CD14-positive monocyte (primary cell): ENCODE results near the gene OR11H7. TPM values are rescaled to one million over a fixed set of nuclear protein-coding genes. Genes with fewer than 3 reads are reported as not detected.
A peak's percentile ranks its signal among the peaks of the same experiment; 100 is the strongest.
"Not testable (repeated sequence)": the region's sequence is repeated elsewhere in the genome, so short reads cannot be mapped to it uniquely, and the experiment has no call there.

Experiments used
- DNase-seq, 3 donors: peaks; one replicate each; pipeline ENCODE4 v3.0.0-alpha.2; 2011 to 2022
- H2AFZ ChIP-seq: 2 replicates; pipeline ENCODE4 v1.6.0; 2012; ENCODE audit warnings: mild to moderate bottlenecking, low read depth, low read length, inconsistent platforms; ENCODE audit not compliant: insufficient read depth, poor library complexity, severe bottlenecking
- H3K27ac ChIP-seq, 2 donors: 1 replicate in 1 of 2; 2 replicates in 1 of 2; pipeline ENCODE4 v1.5.1; 2012 to 2013; ENCODE audit warnings: low read length in 2 of 2, control low read depth in 1 of 2, inconsistent platforms in 1 of 2, low read depth in 1 of 2, mild to moderate bottlenecking in 1 of 2
- H3K27me3 ChIP-seq, 2 donors: one replicate each; pipeline versions ENCODE4 v1.6.0 to v1.6.1; 2011 to 2013; ENCODE audit warnings: low read length in 2 of 2; ENCODE audit not compliant: control insufficient read depth in 2 of 2, insufficient read depth in 2 of 2
- H3K36me3 ChIP-seq, 2 donors: replicated peaks in 1 of 2; 1 replicate in 1 of 2; 2 replicates in 1 of 2; pipeline versions ENCODE4 v1.5.1 to v1.6.1; 2012 to 2013; ENCODE audit warnings: low read length in 2 of 2, control low read depth in 1 of 2, inconsistent platforms in 1 of 2, mild to moderate bottlenecking in 1 of 2; ENCODE audit not compliant: insufficient read depth in 2 of 2, control insufficient read depth in 1 of 2
- H3K4me1 ChIP-seq, 2 donors: 1 replicate in 1 of 2; 2 replicates in 1 of 2; pipeline versions ENCODE4 v1.5.1 to v1.6.1; 2012 to 2013; ENCODE audit warnings: low read length in 2 of 2, control low read depth in 1 of 2, inconsistent platforms in 1 of 2, mild to moderate bottlenecking in 1 of 2, moderate library complexity in 1 of 2; ENCODE audit not compliant: insufficient read depth in 2 of 2, control insufficient read depth in 1 of 2
- H3K4me2 ChIP-seq: replicated peaks from 2 replicates; pipeline ENCODE3; 2012; ENCODE audit warnings: low read length, moderate library complexity, mild to moderate bottlenecking; ENCODE audit not compliant: poor library complexity, severe bottlenecking; ENCODE audit errors: extremely low read depth
- H3K4me3 ChIP-seq, 3 experiments: fragments of 200-600 bp in 1 of 3; sonication (generic) in 1 of 3; replicated peaks in 1 of 3; 1 replicate in 2 of 3; 2 replicates in 1 of 3; pipeline ENCODE4 v1.5.1; 2011 to 2013; ENCODE audit warnings: low read length in 3 of 3, mild to moderate bottlenecking in 3 of 3, control low read depth in 2 of 3, low read depth in 2 of 3, inconsistent platforms in 1 of 3, moderate library complexity in 1 of 3
- H3K79me2 ChIP-seq: 2 replicates; pipeline ENCODE4 v1.6.0; 2012; ENCODE audit warnings: mild to moderate bottlenecking, control low read depth, inconsistent platforms, low read length, moderate library complexity; ENCODE audit not compliant: insufficient read depth
- H3K9ac ChIP-seq: 2 replicates; pipeline ENCODE4 v1.6.0; 2017; ENCODE audit warnings: low read length, mild to moderate bottlenecking; ENCODE audit not compliant: insufficient read depth, poor library complexity, severe bottlenecking
- H3K9me3 ChIP-seq, 2 donors: replicated peaks in 1 of 2; 1 replicate in 1 of 2; 2 replicates in 1 of 2; pipeline versions ENCODE4 v1.5.1 to v1.6.1; 2012 to 2013; ENCODE audit warnings: low read length in 2 of 2, control low read depth in 1 of 2; ENCODE audit not compliant: control insufficient read depth in 1 of 2, insufficient read depth in 1 of 2
- H4K20me1 ChIP-seq: 2 replicates; pipeline ENCODE4 v1.6.0; 2012; ENCODE audit warnings: mild to moderate bottlenecking, low read length, control low read depth, moderate library complexity; ENCODE audit not compliant: insufficient read depth
- H3K27ac Mint-ChIP-seq, 7 donors: one replicate each; pipeline ENCODE4 v1.8.0; 2020; ENCODE audit warnings: mild to moderate bottlenecking in 7 of 7, mixed read lengths in 7 of 7, moderate library complexity in 6 of 7, inconsistent platforms in 2 of 7
- H3K27me3 Mint-ChIP-seq, 3 donors: one replicate each; pipeline ENCODE4 v1.8.0; 2021 to 2022; ENCODE audit warnings: low read depth in 3 of 3, mild to moderate bottlenecking in 3 of 3, mixed read lengths in 3 of 3, moderate library complexity in 3 of 3, inconsistent platforms in 1 of 3
- H3K36me3 Mint-ChIP-seq, 2 donors: one replicate each; pipeline ENCODE4 v1.8.0; 2020; ENCODE audit warnings: mixed read lengths in 2 of 2, inconsistent platforms in 1 of 2, mild to moderate bottlenecking in 1 of 2
- H3K4me1 Mint-ChIP-seq: one replicate; pipeline ENCODE4 v1.8.0; 2020; ENCODE audit warnings: mild to moderate bottlenecking, mixed read lengths
- H3K4me3 Mint-ChIP-seq, 2 donors: one replicate each; pipeline ENCODE4 v1.8.0; 2020; ENCODE audit warnings: mild to moderate bottlenecking in 2 of 2, mixed read lengths in 2 of 2, moderate library complexity in 1 of 2
- H3K9me3 Mint-ChIP-seq, 7 donors: one replicate each; pipeline ENCODE4 v1.8.0; 2020 to 2022; ENCODE audit warnings: mixed read lengths in 7 of 7, mild to moderate bottlenecking in 6 of 7, moderate library complexity in 6 of 7, inconsistent platforms in 2 of 7
- CTCF ChIP-seq: fragments of 200-600 bp; IDR thresholded peaks from one replicate; pipeline ENCODE4 v1.8.0; 2022; ENCODE audit warnings: antibody characterized with exemption, mild to moderate bottlenecking
- WGBS: methylation state at CpG from one replicate; pipeline ENCODE4 v1.1.5; 2013; ENCODE audit warnings: missing lambda C conversion rate; ENCODE audit not compliant: insufficient coverage; 5-methylcytosine and 5-hydroxymethylcytosine counted together
- intact Hi-C, 2 donors: fragments of 100-400 bp; cut with micrococcal nuclease; formaldehyde crosslinking; loops; one replicate each; pipeline versions ENCODE4 v1.15.0 to v1.15.1; 2023
- polyA plus RNA-seq, 3 donors: library from polyadenylated mRNA; depleted of rRNA in 1 of 3; unstranded in 2 of 3; stranded (reverse) in 1 of 3; fragments of 300-500 nt in 2 of 3; fragments of >200 nt in 1 of 3; fragmentation: Illumina TruSeq in 2 of 3; gene quantifications; 1 replicate in 2 of 3; 2 replicates in 1 of 3; pipeline ENCODE4 v1.2.3, GENCODE V29; 2012 to 2021

Gene OR11H7
- polyA plus RNA-seq, 3 donors, result not detected

GRCh38 chr14:20278414-20278813 lies 49.6 kb downstream of the OR11H7 start:
- Histone ChIP-seq H3K4me2 (no peak overlapping the region), H3K36me3 (peaks cover 0 to 15% of the 10 kb centered on the region in 2 donors), H2AFZ (no peak overlapping the region), H3K9ac (no peak overlapping the region), H3K4me3 (no peak overlapping the region), H3K27me3 (no peaks in the 10 kb centered on the region), H3K27ac (no peak overlapping the region), H4K20me1 (no peaks in the 10 kb centered on the region), H3K4me1 (no peaks in the 10 kb centered on the region), H3K79me2 (no peaks in the 10 kb centered on the region), H3K9me3 (peaks cover 15 to 16% of the 10 kb centered on the region in 2 donors)
- Mint-ChIP-seq H3K9me3 (peaks cover 19 to 38% (median 29%) of the 10 kb centered on the region in 7 donors), H3K27me3 (peaks cover 0 to 4% (median 2%) of the 10 kb centered on the region in 3 donors), H3K36me3 (peaks cover 46 to 62% of the 10 kb centered on the region in 2 donors), H3K27ac (peak overlapping the region in 1 of 7 donors; percentile 69), H3K4me3 (no peak overlapping the region), H3K4me1 (peaks cover 3% of the 10 kb centered on the region)
- 22% methylated on average over 1 of the region's 1 CpG for WGBS
- no peak for TF ChIP-seq CTCF
- DNase-seq, result no peak
- intact Hi-C loops, result no loop called here

- peaks cover 57 to 68% of the 10 kb centered on the region in 2 donors for H3K36me3 Mint-ChIP-seq
- WGBS, result 100% methylated on average over 5 of the region's 7 CpGs
Measured at GRCh38 chr14:20280265-20280664, 51.5 kb downstream of the OR11H7 start.

More at GRCh38 chr14:20280265-20280664, 51.5 kb downstream of the OR11H7 start:
- H3K4me1 ChIP-seq, H3K4me1 Mint-ChIP-seq, H4K20me1 ChIP-seq, H3K27me3 ChIP-seq, H3K27ac Mint-ChIP-seq, H3K4me3 Mint-ChIP-seq, H3K4me2 ChIP-seq, intact Hi-C loops, H3K79me2 ChIP-seq, H3K27ac ChIP-seq, H3K9me3 ChIP-seq, H3K27me3 Mint-ChIP-seq, H2AFZ ChIP-seq, DNase-seq, H3K9ac ChIP-seq, H3K4me3 ChIP-seq: not testable (repeated sequence)
- H3K36me3 ChIP-seq, result peaks cover 0 to 15% of the 10 kb centered on the region in 2 donors
- H3K9me3 Mint-ChIP-seq, result peaks cover 12 to 32% (median 24%) of the 10 kb centered on the region in 7 donors

Other genes starting within 250 kb of the OR11H7 start
- gene OR4Q2, start 226.8 kb upstream of the OR11H7 start, polyA plus RNA-seq, result not detected
- gene OR4K14, start 209.7 kb upstream of the OR11H7 start, polyA plus RNA-seq, result not detected
- gene OR4K13, start 192.9 kb upstream of the OR11H7 start, polyA plus RNA-seq, result not detected
- not detected for gene OR4L1, start 168.9 kb upstream of the OR11H7 start, polyA plus RNA-seq
- gene OR4K17, start 118.2 kb upstream of the OR11H7 start, polyA plus RNA-seq, result not detected
- not detected for gene OR4N5, start 90.2 kb upstream of the OR11H7 start, polyA plus RNA-seq
- not detected for gene OR11G2, start 38.1 kb upstream of the OR11H7 start, polyA plus RNA-seq
- not detected for gene OR11H6, start 5.3 kb upstream of the OR11H7 start, polyA plus RNA-seq
- not detected for gene OR11H4, start 10.3 kb downstream of the OR11H7 start, polyA plus RNA-seq
- 10 to 100 TPM in 2 of 3 donors, 1 to 10 TPM in 1; 6.2 to 18.4 (median 17.3) TPM for gene TTC5, start 77.0 kb downstream of the OR11H7 start, polyA plus RNA-seq
- gene CCNB1IP1, start 104.3 kb downstream of the OR11H7 start, polyA plus RNA-seq, result 1 to 10 TPM; 3.5 to 8.6 (median 5.4) TPM
- 1 to 10 TPM; 1.8 to 7.3 (median 3.9) TPM for gene PARP2, start 114.7 kb downstream of the OR11H7 start, polyA plus RNA-seq
- 10 to 100 TPM in 1 of 3 donors, 1 to 10 TPM in 2; 2.3 to 78.9 (median 7.1) TPM for gene TEP1, start 184.5 kb downstream of the OR11H7 start, polyA plus RNA-seq
- under 1 TPM in 1 of 3 donors, not detected in 2; 0.04 TPM for gene KLHL33, start 207.2 kb downstream of the OR11H7 start, polyA plus RNA-seq
- 100 to 1,000 TPM in 1 of 3 donors, 10 to 100 TPM in 2; 34.7 to 112 (median 40.0) TPM for gene OSGEP, start 225.8 kb downstream of the OR11H7 start, polyA plus RNA-seq
- gene APEX1, start 226.2 kb downstream of the OR11H7 start, polyA plus RNA-seq, result 100 to 1,000 TPM in 1 of 3 donors, 10 to 100 TPM in 2; 69.7 to 208 (median 85.4) TPM
- 100 to 1,000 TPM in 1 of 3 donors, 10 to 100 TPM in 2; 19.4 to 106 (median 21.2) TPM for gene PIP4P1, start 232.5 kb downstream of the OR11H7 start, polyA plus RNA-seq
- gene PNP, start 240.4 kb downstream of the OR11H7 start, polyA plus RNA-seq, result 100 to 1,000 TPM in 1 of 3 donors, 10 to 100 TPM in 2; 63.2 to 112 (median 67.5) TPM